GM12878 (cell line): ENCODE data around the gene EIF4E. TPM values are rescaled to one million over a fixed set of nuclear protein-coding genes. Genes with fewer than 3 reads are reported as not detected.

Experiments
- ATAC-seq: fragments of 200-7000 bp; cut with Tn5 transposase; 3 replicates; pipeline ENCODE4 v1.9.1; 2020; ENCODE audit warnings: mild to moderate bottlenecking, moderate library complexity
- BruUV-seq: library from RNA; stranded (reverse); fragments of 400-500 nt; replicated peaks from 2 replicates; lab custom pipeline; 2021; lab: Mats Ljungman, UMichigan
- CTCF ChIA-PET: fragments of 300-600 bp; sonication (Branson Sonifier 250); formaldehyde crosslinking; extraction: SDS; loops from one replicate; lab custom pipeline; 2021; ENCODE audit warnings: inconsistent platforms; lab: Yijun Ruan, JAX
- POLR2A ChIA-PET: fragments of 350-600 bp; formaldehyde crosslinking; extraction: SDS; loops from one replicate; lab custom pipeline; 2021; ENCODE audit warnings: inconsistent platforms; lab: Charles Lee
- RAD21 ChIA-PET: fragments of 300-600 bp; sonication (Branson Sonifier 250); formaldehyde crosslinking; loops from one replicate; lab custom pipeline; 2023; ENCODE audit warnings: antibody characterized with exemption; ENCODE audit not compliant: unreplicated experiment; lab: Charles Lee
- SMC1A ChIA-PET: fragments of 300-600 bp; sonication (Branson Sonifier 250); formaldehyde crosslinking; loops from one replicate; lab custom pipeline; 2023; ENCODE audit not compliant: unreplicated experiment, uncharacterized antibody; lab: Charles Lee
- DNase-seq: peaks from one replicate; pipeline ENCODE4 v3.0.0-alpha.2; 2011; ENCODE audit warnings: low read depth, low spot score
- FAIRE-seq: peaks from 3 replicates; lab custom pipeline; 2011; peaks lifted over from hg19 to GRCh38; lab: Jason Lieb, UNC
- H2AFZ ChIP-seq: 2 replicates; pipeline ENCODE4 v1.6.0; 2011; ENCODE audit warnings: low read depth, low read length, control low read depth; ENCODE audit not compliant: control insufficient read depth
- H3K27ac ChIP-seq: 2 replicates; pipeline ENCODE4 v1.5.1; 2011; ENCODE audit warnings: control low read depth; ENCODE audit not compliant: control insufficient read depth, insufficient read depth
- H3K27me3 ChIP-seq, 2 experiments: replicated peaks in 1 of 2; 2 replicates each; pipeline versions ENCODE4 v1.6.0 to v1.6.1; 2011; ENCODE audit warnings: low read length in 1 of 2; ENCODE audit not compliant: control insufficient read depth in 2 of 2, insufficient read depth in 2 of 2
- H3K36me3 ChIP-seq, 2 experiments: 2 replicates each; pipeline ENCODE4 v1.5.1; 2011; ENCODE audit warnings: low read length in 1 of 2; ENCODE audit not compliant: control insufficient read depth in 2 of 2, insufficient read depth in 2 of 2
- H3K4me1 ChIP-seq: 2 replicates; pipeline ENCODE4 v1.6.1; 2011; ENCODE audit warnings: mild to moderate bottlenecking, low read length, moderate library complexity, mixed read lengths; ENCODE audit not compliant: control insufficient read depth, insufficient read depth
- H3K4me2 ChIP-seq: 2 replicates; pipeline ENCODE4 v1.6.0; 2011; ENCODE audit warnings: control low read depth; ENCODE audit not compliant: control insufficient read depth, insufficient read depth
- H3K4me3 ChIP-seq: fragments of 200-600 bp; sonication (generic); 2 replicates; pipeline ENCODE4 v1.5.1; 2016
- H3K79me2 ChIP-seq: 2 replicates; pipeline ENCODE4 v1.6.0; 2011; ENCODE audit warnings: low read length; ENCODE audit not compliant: control insufficient read depth, insufficient read depth
- H3K9ac ChIP-seq: 2 replicates; pipeline ENCODE4 v1.8.0; 2011; ENCODE audit warnings: low read length, control low read depth, mixed read lengths; ENCODE audit not compliant: control insufficient read depth, insufficient read depth
- H3K9me3 ChIP-seq: replicated peaks from 3 replicates; pipeline ENCODE4 v1.5.1; 2011; ENCODE audit warnings: mild to moderate bottlenecking, low read length; ENCODE audit not compliant: control insufficient read depth, insufficient read depth
- H4K20me1 ChIP-seq: 2 replicates; pipeline ENCODE4 v1.6.0; 2011; ENCODE audit not compliant: control insufficient read depth, insufficient read depth
- BCL11A ChIP-seq: IDR thresholded peaks from 2 replicates; pipeline ENCODE4 v1.6.1; 2011; ENCODE audit warnings: low read depth, low read length
- FOXK2 ChIP-seq: fragments of 450-650 bp; IDR thresholded peaks from 2 replicates; pipeline ENCODE4 v1.6.1; 2017; ENCODE audit warnings: mild to moderate bottlenecking, moderate library complexity
- MYC ChIP-seq: IDR thresholded peaks from 2 replicates; pipeline ENCODE4 v1.6.1; 2011; ENCODE audit warnings: mild to moderate bottlenecking, low read length, moderate library complexity, inconsistent platforms; ENCODE audit not compliant: insufficient read depth, insufficient replicate concordance, insufficient read length, severe bottlenecking
- NFYA ChIP-seq: IDR thresholded peaks from 2 replicates; pipeline ENCODE4 v1.6.1; 2011; ENCODE audit warnings: low read depth, mild to moderate bottlenecking, low read length, improper control_type of control experiment, borderline replicate concordance
- POLR2A ChIP-seq: IDR thresholded peaks from 2 replicates; pipeline ENCODE4 v1.6.1; 2011; ENCODE audit warnings: low read depth, mild to moderate bottlenecking, low read length
- RFX5 ChIP-seq: IDR thresholded peaks from 2 replicates; pipeline ENCODE4 v1.6.1; 2011; ENCODE audit warnings: low read depth, low read length, improper control_type of control experiment
- TBL1XR1 ChIP-seq: IDR thresholded peaks from 2 replicates; pipeline ENCODE4 v1.6.1; 2012; ENCODE audit warnings: low read depth, low read length, improper control_type of control experiment
- ZBTB11 ChIP-seq: fragments of 450-650 bp; formaldehyde crosslinking; IDR thresholded peaks from 2 replicates; pipeline ENCODE4 v1.5.0; 2022; ENCODE audit warnings: mild to moderate bottlenecking, missing genetic modification characterization
- ZBTB33 ChIP-seq: fragments of 450-650 bp; IDR thresholded peaks from 2 replicates; pipeline ENCODE4 v1.6.1; 2017; ENCODE audit warnings: mild to moderate bottlenecking
- WGBS: methylation state at CpG from one replicate; pipeline ENCODE4 v1.1.6; 2016; ENCODE audit warnings: low lambda C conversion rate; ENCODE audit not compliant: insufficient replicate concordance, insufficient coverage; ENCODE audit errors: missing lambda C conversion rate; 5-methylcytosine and 5-hydroxymethylcytosine counted together
- in situ Hi-C: fragments of 300-500 bp; cut with MboI; formaldehyde crosslinking; loops from 9 replicates; pipeline ENCODE4 v1.14.3; 2018; ENCODE audit warnings: mixed read lengths
- intact Hi-C: fragments of 100-400 bp; cut with micrococcal nuclease; formaldehyde crosslinking; loops from one replicate; pipeline ENCODE4 v1.14.2; 2022; ENCODE audit not compliant: unreplicated experiment
- polyA plus RNA-seq, 11 experiments: library from polyadenylated mRNA; depleted of rRNA in 4 of 11; unstranded in 6 of 11; stranded (reverse) in 5 of 11; fragments of >200 nt; fragmentation: Nextera tagmentation in 4 of 11; fragmentation: Illumina TruSeq in 1 of 11; extraction: Ambion mirVana in 4 of 11; extraction: Trizol in 1 of 11; gene quantifications; 1 replicate in 1 of 11; 2 replicates in 10 of 11; pipeline versions ENCODE4 v1.2.1 to v1.2.3, GENCODE V29; 2011 to 2016; ENCODE audit warnings: inconsistent platforms in 2 of 11, missing spikeins in 2 of 11, low read depth in 1 of 11
- total RNA-seq, 4 experiments: library from RNA; depleted of rRNA in 3 of 4; stranded (reverse); fragments of >200 nt in 3 of 4; fragmentation: Illumina TruSeq in 1 of 4; extraction: Trizol in 1 of 4; gene quantifications; 2 replicates each; pipeline versions ENCODE4 v1.2.1 to v1.2.3, GENCODE V29; 2013 to 2021

Gene EIF4E
- total and polyA plus RNA-seq, 10 of the 15 experiments (the other 5 are each of a cell fraction or from before 2014, with no cell fraction given): 104 to 372 (median 163) TPM

- TF ChIP-seq RFX5 (no peak), BCL11A (no peak), ZBTB11 (CRISPR knock-in tag) (no peak)
Measured at GRCh38 chr4:98963538-98964433, 34.9 kb upstream of the EIF4E start (continued).

GRCh38 chr4:98961770-98962169, 32.8 kb upstream of the EIF4E start:
- TF ChIP-seq ZBTB33 (no peak), NFYA (no peak), FOXK2 (no peak), MYC (no peak), POLR2A (no peak), TBL1XR1 (no peak)
- Histone ChIP-seq H3K27ac (no peak overlapping the region), H3K36me3 (no peaks in the 10 kb centered on the region), H3K4me1 (no peaks in the 10 kb centered on the region), H3K4me2 (no peak overlapping the region), H3K9me3 (no peaks in the 10 kb centered on the region), H4K20me1 (no peaks in the 10 kb centered on the region), H3K4me3 (no peak overlapping the region), H3K27me3 (no peaks in the 10 kb centered on the region; a peak in 2 of 4 replicates), H2AFZ (no peak overlapping the region), H3K79me2 (no peaks in the 10 kb centered on the region), H3K9ac (no peak overlapping the region)
- RAD21 ChIA-PET: no interaction called here
- SMC1A ChIA-PET: no interaction called here
- FAIRE-seq (no peak), ATAC-seq (no peak), DNase-seq (no peak)
- 50% methylated on average over 2 of the region's 2 CpGs for WGBS
- in situ Hi-C loops (no loop called here), intact Hi-C loops (no loop called here)
- CTCF ChIA-PET: interaction anchor here (0.6 kb wide), 1 partner anchor 1146 kb away, joined by 3 read pairs; no protein-coding TSS in a partner anchor
- BruUV-seq: no TSS peak
- POLR2A ChIA-PET: no interaction called here
